Fibroblast of peridontal ligament (primary cell): ENCODE measurements around the gene NTF4.
A peak's percentile ranks its signal among the peaks of the same experiment; 100 is the strongest.

Source experiments
- DNase-seq: peaks from one replicate; pipeline ENCODE4 v3.0.0-alpha.2; 2010; ENCODE audit errors: extremely low read depth

The NTF4 gene, protein sequence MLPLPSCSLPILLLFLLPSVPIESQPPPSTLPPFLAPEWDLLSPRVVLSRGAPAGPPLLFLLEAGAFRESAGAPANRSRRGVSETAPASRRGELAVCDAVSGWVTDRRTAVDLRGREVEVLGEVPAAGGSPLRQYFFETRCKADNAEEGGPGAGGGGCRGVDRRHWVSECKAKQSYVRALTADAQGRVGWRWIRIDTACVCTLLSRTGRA

DNA sequence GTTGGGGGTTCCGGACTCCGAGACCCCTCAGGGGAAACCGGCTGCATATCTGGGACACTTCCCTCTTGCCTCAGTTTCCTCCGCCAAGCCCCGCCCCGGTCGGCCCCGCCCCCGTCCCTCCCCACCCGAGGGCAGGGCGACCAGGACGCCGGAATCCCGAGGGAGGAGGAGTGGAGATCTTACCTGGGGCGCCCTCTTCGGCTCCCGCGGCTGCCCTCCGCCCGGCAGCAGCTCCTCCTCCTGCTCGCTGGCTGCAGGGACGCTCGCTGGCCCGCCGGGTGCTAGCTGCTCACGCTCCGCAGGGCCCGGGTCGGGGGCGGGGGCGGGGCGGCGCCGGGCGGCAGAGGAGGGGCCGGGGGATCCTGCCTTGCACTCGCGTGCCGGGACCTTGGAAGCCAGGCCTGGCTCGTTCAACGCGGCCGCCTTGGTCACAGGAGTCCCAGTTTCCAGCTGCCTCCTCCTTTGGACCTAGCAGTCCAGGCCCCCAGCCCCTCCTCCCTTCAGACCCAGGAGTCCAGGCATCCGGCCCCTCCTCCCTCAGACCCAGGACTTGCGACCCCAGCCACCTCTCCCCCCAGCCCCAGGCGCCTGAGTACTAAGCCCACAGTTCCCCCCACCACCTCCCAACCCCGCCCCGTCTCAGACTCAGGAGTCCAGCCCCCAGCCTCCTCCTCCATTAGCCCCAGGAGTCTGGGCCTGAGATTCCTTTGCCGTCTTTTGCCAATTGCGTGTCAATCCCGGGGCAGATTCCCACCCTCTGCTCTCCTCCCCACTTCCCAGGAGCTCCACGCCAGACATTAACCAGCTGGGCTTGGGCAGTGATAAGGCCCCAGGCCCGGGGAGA is at the start of gene NTF4:
NTF4 (minus strand) TSS at position 51 of the 844 bp plus-strand sequence. CDS start 2,821 bp downstream, outside the sequence.
- no peak for DNase-seq

DNA sequence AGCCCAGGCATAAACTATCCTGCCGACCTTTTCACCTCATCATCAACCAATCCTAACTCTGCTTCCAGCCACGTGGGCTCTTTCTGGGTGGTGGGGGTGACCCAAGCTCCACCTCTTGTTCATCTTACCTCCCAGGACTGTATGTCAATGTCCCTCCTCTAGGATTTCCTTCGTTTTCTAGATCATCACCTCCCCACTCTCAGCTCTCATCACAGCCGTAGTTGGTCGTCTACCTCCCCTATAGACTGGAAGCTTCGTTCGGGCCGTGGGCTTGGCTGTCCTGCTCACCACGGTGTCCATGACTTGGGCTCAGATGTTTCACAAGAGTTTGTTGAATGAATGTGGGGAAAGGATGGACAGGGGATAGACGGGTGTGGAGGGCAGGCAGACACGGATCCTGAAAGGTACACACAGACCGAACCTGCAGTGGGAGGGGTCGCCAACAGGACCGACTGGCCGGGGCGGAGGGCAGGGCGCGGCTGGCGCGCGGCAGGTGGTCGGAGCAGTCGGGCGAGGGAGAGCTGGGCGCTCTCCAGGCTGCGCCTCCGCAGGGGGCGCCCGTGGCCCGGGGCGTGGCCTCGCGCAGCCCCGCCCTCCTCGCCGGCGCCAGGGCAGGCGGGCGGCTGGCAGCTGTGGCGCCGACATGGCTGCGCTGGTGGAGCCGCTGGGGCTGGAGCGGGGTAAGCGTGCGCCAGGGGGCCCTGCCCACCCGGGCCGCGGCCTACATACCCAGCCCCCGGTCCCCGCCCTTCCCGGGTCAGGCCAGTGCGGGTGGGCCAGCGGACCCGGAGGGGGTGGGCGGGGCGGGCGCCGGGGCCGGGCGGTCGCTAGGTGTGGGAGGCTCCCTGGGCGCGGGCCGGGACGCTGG is 49.4 kb upstream of the NTF4 start, which contains the start of gene LIN7B:
LIN7B (plus strand) TSS at position 609 of the 868 bp plus-strand sequence; CDS start at position 644, 35 bp downstream.
- DNase-seq: peak; percentile 42

DNA sequence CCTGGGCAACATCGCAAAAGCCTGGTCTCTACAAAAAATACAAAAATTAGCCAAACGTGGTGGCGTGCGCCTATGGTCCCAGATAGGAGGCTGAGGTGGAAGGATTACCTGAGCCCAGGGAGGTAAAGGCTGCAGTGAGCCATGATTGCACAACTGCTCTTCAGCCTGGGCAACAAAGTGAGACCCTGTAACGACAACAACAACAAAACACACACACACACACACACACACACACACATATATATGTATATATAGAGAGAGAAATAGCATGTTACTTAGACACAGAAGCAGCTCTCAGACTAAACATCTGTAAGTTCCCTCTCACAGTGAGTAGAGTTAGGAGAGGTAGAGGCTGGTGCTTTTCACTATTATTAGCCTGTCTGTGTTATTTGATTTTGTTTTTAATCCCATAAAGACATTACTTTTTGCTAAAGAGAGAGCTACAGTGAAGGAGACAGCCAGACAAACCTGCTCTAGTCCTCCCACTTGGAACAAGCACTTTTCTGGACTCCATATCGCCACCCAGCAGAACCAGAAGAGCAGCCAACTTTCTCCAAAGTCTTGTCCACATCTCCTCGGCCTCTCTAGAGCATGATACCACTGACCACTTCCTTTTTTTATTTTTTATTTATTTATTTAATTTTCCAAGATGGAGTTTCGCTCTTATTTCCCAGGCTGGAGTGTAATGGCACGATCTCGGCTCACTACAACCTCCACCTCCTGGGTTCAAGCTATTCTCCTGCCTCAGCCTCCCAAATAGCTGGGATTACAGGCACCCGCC is 46.8 kb upstream of the NTF4 start:
- DNase-seq: no peak

DNA sequence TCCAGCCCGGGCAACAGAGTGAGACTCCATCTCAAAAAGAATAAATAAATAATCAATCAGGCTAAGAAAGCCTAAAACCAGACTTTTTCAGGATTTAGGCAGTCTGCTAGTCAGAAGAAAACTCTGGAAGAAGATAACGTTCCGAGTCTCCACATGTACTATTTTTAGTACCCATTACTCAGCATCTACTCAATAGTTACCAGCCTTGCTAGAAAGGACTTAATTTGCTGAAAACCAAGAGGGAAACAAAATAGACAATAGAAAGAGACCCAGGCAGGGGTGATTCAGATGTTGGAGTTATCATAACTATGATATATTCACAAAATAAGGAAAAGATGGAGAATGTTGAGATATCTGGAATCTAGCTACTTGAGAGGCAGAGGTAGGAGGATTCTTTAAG is 45.9 kb upstream of the NTF4 start:
- DNase-seq: peak; percentile 68

DNA sequence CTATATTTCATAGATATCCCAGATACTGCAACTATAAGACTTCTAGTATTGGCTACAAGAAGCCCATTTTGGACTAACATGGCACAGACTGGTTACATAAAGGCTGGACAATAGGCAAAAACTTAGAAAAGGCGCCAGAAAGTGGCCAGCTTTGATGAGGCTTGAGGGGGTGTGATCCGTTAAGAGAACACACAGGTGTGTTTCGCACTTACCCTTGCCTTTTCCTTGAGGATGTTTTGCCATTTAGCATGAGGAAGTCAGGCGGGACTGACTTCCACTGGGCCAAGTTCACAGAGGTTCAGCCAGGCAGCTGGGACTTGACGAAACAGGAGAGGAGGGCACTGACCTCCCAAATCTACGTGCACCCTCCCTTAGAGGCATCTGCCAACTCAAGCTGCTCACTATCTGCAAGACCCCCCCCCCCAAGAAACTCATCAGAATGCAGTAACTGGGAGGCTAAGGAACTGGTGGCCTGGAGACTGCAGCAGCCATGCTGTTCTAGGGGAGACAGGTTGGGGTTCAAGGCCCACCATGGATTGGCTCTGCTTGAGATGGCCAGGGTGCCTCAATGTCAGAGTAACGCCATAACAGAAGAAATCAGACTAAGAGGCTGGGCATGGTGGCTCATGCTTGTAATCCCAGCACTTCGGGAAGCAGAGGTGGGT is 45.1 kb upstream of the NTF4 start:
- no peak for DNase-seq

DNA sequence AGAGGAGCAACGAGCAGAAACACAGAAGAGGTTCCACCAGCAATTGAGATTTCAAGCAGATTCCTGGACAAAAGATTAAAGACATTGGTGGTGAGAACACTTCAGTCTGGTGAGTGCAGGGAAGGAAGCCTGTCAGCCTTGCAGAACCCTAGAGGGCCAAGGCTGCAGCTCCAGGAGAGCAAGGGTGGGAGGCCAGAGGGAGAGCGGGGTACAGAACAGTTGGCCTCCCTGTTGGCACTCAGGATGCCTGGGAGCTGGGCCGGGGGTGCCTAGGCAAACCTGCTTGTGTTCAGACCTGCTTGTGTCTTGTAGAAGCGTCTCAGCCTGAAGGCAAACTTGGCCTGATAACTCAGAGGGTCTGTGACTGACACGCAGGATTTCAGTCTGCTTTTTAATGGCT is 44.4 kb upstream of the NTF4 start:
- no peak for DNase-seq

DNA sequence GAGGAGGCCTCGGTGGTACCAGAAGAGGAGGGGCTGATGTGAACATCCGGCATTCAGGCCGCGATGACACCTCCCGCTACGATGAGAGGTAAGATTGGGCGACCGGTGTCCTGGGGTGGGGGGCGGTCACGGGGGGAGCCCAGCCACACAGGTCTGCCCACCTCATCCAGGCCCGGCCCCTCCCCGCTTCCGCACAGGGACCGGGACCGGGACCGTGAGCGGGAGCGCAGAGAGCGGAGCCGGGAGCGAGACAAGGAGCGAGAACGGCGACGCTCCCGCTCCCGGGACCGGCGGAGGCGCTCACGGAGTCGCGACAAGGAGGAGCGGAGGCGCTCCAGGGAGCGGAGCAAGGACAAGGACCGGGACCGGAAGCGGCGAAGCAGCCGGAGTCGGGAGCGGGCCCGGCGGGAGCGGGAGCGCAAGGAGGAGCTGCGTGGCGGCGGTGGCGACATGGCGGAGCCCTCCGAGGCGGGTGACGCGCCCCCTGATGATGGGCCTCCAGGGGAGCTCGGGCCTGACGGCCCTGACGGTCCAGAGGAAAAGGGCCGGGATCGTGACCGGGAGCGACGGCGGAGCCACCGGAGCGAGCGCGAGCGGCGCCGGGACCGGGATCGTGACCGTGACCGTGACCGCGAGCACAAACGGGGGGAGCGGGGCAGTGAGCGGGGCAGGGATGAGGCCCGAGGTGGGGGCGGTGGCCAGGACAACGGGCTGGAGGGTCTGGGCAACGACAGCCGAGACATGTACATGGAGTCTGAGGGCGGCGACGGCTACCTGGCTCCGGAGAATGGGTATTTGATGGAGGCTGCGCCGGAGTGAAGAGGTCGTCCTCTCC is 43.2 kb upstream of the NTF4 start:
- DNase-seq: no peak

DNA sequence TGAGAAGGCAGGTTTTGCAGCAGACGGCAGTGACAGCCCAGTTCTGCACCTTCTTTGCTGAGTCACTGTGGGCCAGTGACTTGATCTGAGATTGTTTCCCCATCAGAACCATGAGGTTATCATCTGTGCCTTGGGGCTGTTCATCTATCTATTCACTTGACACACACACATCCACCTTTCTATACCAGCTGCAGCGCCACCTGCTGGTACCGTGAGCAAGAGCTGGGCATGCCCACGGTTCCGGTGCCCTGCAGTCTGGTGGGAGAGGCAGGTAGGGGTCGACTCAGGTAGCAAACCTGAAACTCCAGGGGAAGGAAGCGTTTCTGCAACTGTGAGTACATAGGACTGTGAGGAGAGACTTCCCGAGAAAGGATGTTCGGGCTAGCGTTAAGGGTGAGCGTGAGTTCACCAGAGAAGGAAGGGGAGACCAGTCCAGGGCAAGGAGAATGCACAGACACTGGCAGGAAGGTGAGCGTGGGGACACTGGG is 42.1 kb upstream of the NTF4 start:
- DNase-seq: peak; percentile 52

DNA sequence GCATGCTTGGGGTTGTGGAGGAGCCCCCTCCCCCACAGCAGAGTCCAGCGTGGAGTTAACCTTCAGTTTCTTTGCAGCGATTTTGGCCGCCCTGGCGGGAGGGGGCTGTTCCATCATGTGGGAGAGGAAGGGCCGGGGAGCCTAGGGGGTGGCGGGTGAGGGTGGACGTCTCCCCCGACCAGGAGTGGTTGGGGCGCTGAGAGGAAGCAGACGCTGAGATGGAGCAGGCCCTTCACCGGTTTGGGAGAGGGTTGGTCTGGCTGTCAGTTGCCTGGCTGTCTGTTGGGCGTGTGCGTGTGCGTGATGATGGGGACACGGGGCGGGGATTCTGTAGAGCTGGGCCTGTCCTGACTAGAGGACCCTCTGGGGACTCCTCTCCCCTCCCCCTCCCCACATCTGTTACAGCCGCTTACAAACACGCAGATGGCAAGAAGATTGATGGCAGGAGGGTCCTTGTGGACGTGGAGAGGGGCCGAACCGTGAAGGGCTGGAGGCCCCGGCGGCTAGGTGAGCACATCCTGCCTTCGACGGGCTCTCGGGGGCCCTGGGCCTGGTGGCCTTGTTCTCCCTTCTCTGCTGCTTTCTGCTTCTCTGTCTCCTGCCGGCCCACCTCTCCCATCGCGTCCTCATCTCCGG is 39.7 kb upstream of the NTF4 start:
- no peak for DNase-seq

DNA sequence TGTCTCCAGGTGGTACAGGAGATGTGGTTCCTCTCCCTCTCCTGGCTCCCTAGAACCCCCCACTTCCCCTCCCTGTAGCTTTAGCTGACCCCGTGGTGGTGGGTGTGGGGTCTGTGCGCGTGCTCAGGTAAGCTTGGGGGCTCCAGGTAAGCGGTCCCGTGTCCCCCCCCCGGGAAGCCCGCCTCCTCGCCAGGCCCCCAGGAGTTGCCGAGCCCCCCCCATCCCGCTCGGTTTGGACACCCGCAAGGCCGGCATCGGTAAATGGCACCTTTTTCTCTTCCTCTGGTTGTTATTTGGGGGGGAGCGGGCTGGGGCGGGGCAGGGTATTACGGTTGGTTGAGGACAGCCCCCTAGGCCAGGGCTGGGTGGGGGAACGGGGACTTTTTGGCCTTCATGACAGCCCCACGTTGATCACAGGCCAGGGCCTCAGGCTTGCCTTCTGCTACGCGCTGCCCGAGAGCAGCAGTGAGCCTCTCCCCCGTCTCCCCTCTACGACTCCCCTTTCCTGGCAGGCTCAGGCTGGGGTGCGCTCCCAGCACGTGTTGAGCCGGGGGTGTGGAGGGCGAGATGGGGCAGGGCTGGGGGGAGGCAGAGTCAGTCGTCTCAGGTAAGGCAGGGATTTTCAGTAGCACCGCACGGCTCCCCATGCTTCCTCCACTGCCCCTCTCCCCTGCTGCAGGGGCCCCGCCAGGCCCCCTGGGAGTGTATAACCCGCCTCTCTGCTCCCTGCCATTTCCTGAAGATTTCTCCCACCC is 38.9 kb upstream of the NTF4 start:
- no peak for DNase-seq

DNA sequence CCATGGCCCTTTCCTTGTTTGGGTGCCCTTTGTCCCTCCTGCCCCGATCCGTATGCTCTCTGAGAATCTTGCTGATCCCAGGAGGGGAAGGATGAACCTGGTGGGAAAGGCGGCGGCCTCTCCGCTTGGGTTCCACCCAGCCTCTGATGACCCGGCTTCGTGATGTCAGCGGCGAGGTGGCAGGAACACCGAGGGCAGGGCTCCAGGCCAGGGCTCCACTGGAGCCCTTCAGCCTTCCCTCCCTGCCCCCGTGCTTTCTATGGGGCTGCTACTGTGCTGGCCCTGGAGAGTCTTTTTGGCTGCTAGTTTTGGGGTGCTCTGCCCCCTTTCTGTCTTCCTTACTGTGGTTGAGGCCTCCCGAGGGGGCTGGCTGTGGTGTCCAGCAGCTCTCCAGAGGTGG is 37.7 kb upstream of the NTF4 start:
- no peak for DNase-seq

DNA sequence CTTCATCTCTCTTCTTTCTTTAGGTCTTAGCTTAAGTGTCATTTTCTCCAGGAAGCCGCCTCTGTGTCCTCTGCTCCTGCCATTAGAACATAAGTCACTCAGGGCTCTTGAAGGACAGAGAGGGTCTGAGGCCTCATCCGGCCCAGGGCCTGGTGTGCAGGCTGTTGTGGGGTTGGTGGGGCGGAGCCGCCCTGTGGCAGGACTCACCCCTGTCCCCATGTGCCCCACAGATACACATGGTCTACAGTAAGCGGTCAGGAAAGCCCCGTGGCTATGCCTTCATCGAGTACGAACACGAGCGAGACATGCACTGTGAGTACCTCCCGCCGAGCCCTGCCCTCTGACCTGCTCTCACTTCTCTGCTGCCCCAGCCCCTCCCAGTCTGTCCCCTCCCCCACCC is 36.5 kb upstream of the NTF4 start:
- no peak for DNase-seq

DNA sequence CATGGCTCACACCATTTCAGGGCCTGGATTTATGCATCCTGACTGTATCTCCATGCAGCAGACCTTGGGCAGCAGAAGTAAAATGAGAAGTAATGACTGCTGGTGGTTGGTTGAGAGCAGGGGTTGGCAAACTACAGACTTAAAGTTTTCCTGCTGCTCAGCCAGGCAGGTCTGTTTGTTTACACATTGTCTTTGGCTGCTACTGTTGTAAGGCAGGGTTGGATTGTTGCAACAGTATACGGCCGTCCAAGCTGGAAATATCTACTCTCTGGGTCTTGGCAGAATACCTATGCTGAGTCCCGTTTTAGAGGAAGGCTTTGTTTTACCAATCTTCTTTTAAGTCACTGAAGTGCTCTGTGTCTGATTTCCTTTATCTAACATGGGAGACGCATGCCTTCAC is 34.2 kb upstream of the NTF4 start:
- peak; percentile 37 for DNase-seq

DNA sequence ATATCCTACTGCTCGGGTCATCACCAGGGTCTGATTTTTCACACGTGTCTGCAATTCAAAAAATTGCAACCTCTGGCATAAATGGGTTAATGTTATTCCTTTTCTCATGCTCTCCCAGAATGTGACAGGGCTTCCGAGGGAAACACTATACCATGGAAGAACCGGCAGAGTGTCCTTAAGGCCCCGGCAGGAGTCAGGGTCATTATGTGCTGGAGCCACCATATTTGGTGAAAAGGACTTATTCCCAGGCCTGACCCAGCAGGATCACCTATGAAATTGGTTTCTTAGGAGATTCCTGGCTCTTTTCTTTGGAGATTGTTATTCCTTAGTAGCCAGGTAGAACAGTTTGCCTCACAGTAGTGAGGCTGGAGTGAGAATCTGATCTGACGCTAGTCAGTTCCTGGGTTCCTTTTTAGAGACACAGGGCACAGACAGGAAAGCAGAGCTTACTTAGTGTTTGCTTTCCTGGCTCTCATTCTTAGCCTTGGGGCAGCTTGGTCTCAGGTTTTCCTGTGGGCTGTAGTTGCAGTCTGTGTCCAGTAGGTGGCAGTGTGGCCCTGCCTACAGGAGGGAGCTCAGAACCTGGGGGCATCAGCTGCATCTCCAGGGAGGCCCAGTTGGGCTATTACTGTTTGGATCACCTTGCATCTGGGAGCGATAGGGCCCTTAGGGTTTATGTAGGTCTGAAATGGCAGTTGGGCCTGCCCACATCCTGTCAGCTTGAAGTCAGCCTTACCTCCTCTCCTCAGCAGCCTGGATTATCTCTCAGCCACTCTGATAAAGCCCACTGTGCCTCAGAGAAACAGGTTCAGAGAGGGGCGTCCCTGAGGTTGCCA is 33.1 kb upstream of the NTF4 start:
- peak; percentile 78 for DNase-seq

DNA sequence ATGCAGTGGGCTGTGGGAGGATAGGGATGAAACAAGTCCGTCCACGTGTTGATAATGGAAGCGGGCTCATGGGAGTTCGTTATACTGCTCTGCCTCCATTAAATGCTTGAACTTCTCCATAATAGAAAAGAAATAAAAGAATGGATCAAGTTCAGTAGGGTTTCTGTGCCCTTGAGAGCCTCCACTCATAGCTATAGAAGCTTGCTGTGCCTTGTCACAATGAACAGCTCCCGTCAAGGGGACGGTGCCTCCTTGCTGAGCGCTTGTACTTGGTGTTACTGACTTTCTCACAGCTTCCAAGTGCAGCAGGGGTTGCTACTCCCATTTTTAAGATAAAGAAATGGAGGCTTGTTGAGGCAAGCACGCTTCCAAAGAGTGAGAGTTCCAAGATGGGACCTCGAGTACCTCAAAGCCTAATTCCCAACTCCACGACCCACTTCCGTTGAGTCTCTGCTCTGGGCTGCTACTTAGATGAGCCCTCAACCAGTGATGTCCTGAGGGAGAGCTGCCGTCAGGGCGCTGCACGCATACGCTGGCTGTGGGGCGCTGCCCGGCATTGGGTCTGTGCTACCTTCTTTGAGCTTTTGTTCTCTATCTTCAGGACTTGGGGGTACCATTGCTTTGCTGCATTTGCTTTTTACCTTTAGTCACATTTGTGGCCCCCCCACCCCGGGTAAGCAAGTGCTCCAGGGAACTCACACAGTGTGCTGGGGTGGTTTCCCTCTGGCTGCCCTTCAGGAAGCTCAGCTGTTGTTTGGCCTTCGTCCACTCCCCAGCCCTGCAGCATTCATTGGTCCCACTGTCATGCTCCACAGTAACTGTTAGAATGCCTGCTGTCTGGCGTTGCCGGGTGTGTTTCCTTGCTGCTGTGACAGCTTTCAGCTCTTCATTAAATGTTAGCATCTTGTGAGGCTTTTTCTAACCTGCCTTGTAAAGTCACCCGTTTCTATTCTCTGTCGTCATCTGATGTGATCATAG is 30.2 kb upstream of the NTF4 start:
- DNase-seq: peak; percentile 32

DNA sequence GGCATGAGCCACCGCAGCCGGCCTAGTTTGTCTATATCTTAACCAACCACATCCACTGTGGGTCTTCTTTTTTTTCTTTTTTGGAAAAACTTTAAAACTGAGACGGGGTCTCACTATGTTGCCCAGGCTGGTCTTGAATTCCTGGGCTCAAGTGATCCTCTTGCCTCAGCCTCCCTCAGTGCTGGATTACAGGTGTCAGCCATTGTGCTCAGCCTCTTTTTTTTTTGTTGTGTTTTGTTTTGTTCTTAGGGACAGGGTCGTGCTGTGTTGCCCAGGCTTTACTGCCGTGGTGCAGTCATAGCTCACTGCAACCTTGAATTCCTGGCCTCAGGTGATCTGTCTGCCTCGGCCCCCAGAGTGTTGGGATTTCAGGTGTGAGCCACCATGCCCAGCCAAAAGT is 28.1 kb upstream of the NTF4 start:
- DNase-seq: no peak
